ENCODE results near the gene LYVE1.
A peak's percentile ranks its signal among the peaks of the same experiment; 100 is the strongest.

LYVE1 gene

GRCh38 chr11:10519630-10520029 lies 48.8 kb downstream of the LYVE1 start:
- no peak for DNase-seq

- no peak for DNase-seq
Measured at GRCh38 chr11:10518891-10519290, 49.6 kb downstream of the LYVE1 start.

- no peak for DNase-seq
Measured at GRCh38 chr11:10518123-10518522, 50.3 kb downstream of the LYVE1 start.

GRCh38 chr11:10515418-10515817 lies 53.0 kb downstream of the LYVE1 start:
- no peak for DNase-seq

GRCh38 chr11:10514709-10515108 lies 53.8 kb downstream of the LYVE1 start:
- no peak for DNase-seq

GRCh38 chr11:10514202-10514601 lies 54.3 kb downstream of the LYVE1 start:
- peak in 1 of 2 experiments; percentile 9 for DNase-seq

- no peak for DNase-seq
Measured at GRCh38 chr11:10511181-10511621, 57.3 kb downstream of the LYVE1 start.

Measured in NCI-H526 (cell line).